Naive thymus-derived CD4-positive, alpha-beta T cell (primary cell): ENCODE results near the gene MRPS9. TPM values are rescaled to one million over a fixed set of nuclear protein-coding genes. Genes with fewer than 3 reads are reported as not detected.

ENCODE experiments used
- ATAC-seq: fragments of 150-1000 bp; cut with Tn5 transposase; 2 replicates; pipeline ENCODE4 v1.10.0; 2021; ENCODE audit warnings: mild to moderate bottlenecking, moderate library complexity
- CTCF ChIA-PET: fragments of 350-600 bp; sonication (Branson Sonifier 250); formaldehyde crosslinking; loops from one replicate; lab custom pipeline; 2021; ENCODE audit warnings: antibody characterized with exemption; lab: Charles Lee
- POLR2A ChIA-PET: fragments of 350-600 bp; sonication (Branson Sonifier 250); formaldehyde crosslinking; loops from one replicate; lab custom pipeline; 2021; ENCODE audit warnings: antibody characterized with exemption, inconsistent platforms; lab: Charles Lee
- DNase-seq, 9 donors: peaks; one replicate each; pipeline versions ENCODE4 v3.0.0 to v3.0.0-alpha.2; 2020 to 2022; ENCODE audit warnings: mixed read lengths in 1 of 9
- H3K27ac ChIP-seq: one replicate; pipeline ENCODE4 v1.7.0; 2013; ENCODE audit warnings: mild to moderate bottlenecking, low read depth, low read length, moderate library complexity
- H3K27me3 ChIP-seq, 2 donors: one replicate each; pipeline ENCODE4 v1.7.0; 2013; ENCODE audit warnings: low read length in 2 of 2, mild to moderate bottlenecking in 2 of 2, moderate library complexity in 2 of 2; ENCODE audit not compliant: control insufficient read depth in 2 of 2, insufficient read depth in 2 of 2
- H3K36me3 ChIP-seq, 3 experiments: 1 replicate in 2 of 3; 2 replicates in 1 of 3; pipeline ENCODE4 v1.7.0; 2013; ENCODE audit warnings: low read length in 3 of 3, mild to moderate bottlenecking in 3 of 3, moderate library complexity in 1 of 3; ENCODE audit not compliant: insufficient read depth in 3 of 3, control insufficient read depth in 2 of 3
- H3K4me1 ChIP-seq, 2 donors: one replicate each; pipeline ENCODE4 v1.7.0; 2013; ENCODE audit warnings: low read length in 2 of 2, mild to moderate bottlenecking in 2 of 2, moderate library complexity in 1 of 2; ENCODE audit not compliant: control insufficient read depth in 2 of 2, insufficient read depth in 2 of 2
- H3K4me3 ChIP-seq: 2 replicates; pipeline ENCODE4 v1.7.0; 2013; ENCODE audit warnings: mild to moderate bottlenecking, low read length
- H3K9me3 ChIP-seq, 3 experiments: 1 replicate in 2 of 3; 2 replicates in 1 of 3; pipeline ENCODE4 v1.7.0; 2013; ENCODE audit warnings: low read length in 3 of 3; ENCODE audit not compliant: control insufficient read depth in 2 of 3
- H3K27ac Mint-ChIP-seq, 9 donors: one replicate each; pipeline ENCODE4 v1.8.0; 2020 to 2022; ENCODE audit warnings: mixed read lengths in 9 of 9, mild to moderate bottlenecking in 8 of 9, moderate library complexity in 5 of 9, inconsistent platforms in 2 of 9
- H3K27me3 Mint-ChIP-seq, 5 donors: one replicate each; pipeline ENCODE4 v1.8.0; 2021 to 2022; ENCODE audit warnings: mixed read lengths in 5 of 5, mild to moderate bottlenecking in 1 of 5
- H3K36me3 Mint-ChIP-seq, 5 donors: one replicate each; pipeline ENCODE4 v1.8.0; 2020 to 2022; ENCODE audit warnings: mixed read lengths in 5 of 5, mild to moderate bottlenecking in 3 of 5, inconsistent platforms in 1 of 5
- H3K4me1 Mint-ChIP-seq, 7 donors: one replicate each; pipeline ENCODE4 v1.8.0; 2020 to 2022; ENCODE audit warnings: mixed read lengths in 7 of 7, mild to moderate bottlenecking in 3 of 7, inconsistent platforms in 1 of 7
- H3K4me3 Mint-ChIP-seq, 10 donors: one replicate each; pipeline ENCODE4 v1.8.0; 2020 to 2022; ENCODE audit warnings: mild to moderate bottlenecking in 10 of 10, mixed read lengths in 10 of 10, moderate library complexity in 6 of 10, inconsistent platforms in 2 of 10
- H3K9me3 Mint-ChIP-seq, 11 donors: one replicate each; pipeline ENCODE4 v1.8.0; 2020 to 2022; ENCODE audit warnings: mixed read lengths in 11 of 11, mild to moderate bottlenecking in 4 of 11, inconsistent platforms in 1 of 11, moderate library complexity in 1 of 11
- intact Hi-C, 2 donors: fragments of 100-400 bp; cut with micrococcal nuclease; formaldehyde crosslinking; loops; one replicate each; pipeline ENCODE4 v1.15.1; 2023
- polyA plus RNA-seq, 2 donors: library from polyadenylated mRNA; unstranded; fragments of 300-500 nt; fragmentation: Illumina TruSeq; gene quantifications; one replicate each; pipeline ENCODE4 v1.2.3, GENCODE V29; 2021
- total RNA-seq, 6 experiments: library from RNA in 5 of 6; stranded (reverse) in 5 of 6; gene quantifications; 1 replicate in 5 of 6; 2 replicates in 1 of 6; pipeline ENCODE4 v1.2.3 and lab custom pipeline; 2021 to 2026

Gene MRPS9
- total RNA-seq = 10 to 100 TPM; 12.5 to 23.6 (median 21.3) TPM
- polyA plus RNA-seq = 10 to 100 TPM; 28.9 to 40.3 TPM
- total RNA-seq (lab: John Stamatoyannopoulos, UW) = 23.4 reads per million, percentile 54 among the genes with 10 or more reads in this experiment

DNA sequence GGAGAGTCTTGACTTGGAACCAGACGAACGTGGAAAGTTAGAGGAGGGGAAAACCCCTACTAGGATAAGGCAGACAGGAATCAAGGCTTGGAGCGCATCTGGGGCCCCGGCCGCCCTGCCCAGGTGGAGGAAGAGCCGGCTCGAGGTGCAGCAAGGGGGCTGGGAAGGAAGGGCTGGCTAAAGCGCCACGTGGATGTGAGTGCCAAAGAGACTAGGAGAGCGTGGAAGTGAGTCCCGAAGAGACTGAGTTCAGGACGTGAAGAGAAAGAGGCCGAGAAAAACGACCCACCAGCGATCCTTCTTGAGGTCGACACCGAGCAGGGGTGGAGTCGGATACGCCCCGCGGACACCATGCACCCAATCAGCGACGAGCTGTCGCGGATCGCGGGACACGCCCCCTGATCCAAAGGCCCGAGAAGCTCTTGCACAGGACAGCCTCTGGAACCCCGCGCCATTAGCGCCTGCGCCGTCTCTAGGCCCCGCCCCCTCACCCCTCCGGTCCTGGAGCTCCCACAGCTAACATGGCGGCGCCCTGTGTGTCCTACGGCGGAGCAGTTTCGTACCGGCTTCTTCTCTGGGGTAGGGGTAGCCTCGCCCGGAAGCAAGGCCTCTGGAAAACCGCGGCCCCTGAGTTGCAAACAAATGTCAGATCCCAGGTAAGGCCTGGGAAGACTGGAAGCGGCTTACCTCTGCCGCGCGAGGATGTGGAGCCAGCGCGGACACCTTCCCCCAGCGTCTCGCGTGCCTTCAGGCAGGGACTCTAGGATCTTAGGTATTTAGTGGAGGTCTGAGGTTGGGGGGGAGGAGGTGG lies at the start of gene MRPS9:
MRPS9 (plus strand) TSS at position 498 of the 811 bp plus-strand sequence; CDS start at position 522, 24 bp downstream.
- H3K9me3 Mint-ChIP-seq = no peaks in the 10 kb centered on the region
- H3K36me3 Mint-ChIP-seq = peaks cover 0 to 4% (median 0%) of the 10 kb centered on the region in 5 donors
- H3K4me3 Mint-ChIP-seq = peak within 1 kb of the TSS; percentile 89 to 100 (median 99)
- ChIA-PET POLR2A (no interaction called here), CTCF (interaction anchor here (0.6 kb wide), 1 partner anchor 810 kb away, joined by 3 read pairs; no protein-coding TSS in a partner anchor)
- peaks cover 0 to 4% (median 0%) of the 10 kb centered on the region in 3 experiments for H3K36me3 ChIP-seq
- peak within 1 kb of the TSS; percentile 84 to 98 (median 94) for H3K27ac Mint-ChIP-seq
- no peaks in the 10 kb centered on the region for H3K27me3 ChIP-seq
- DNase-seq (peak; percentile 94 to 97 (median 95)), ATAC-seq (peak; percentile 99)
- intact Hi-C loops = loop anchor here (1.0 to 5.0 kb wide), 5 partner anchors 105 to 1157 kb away; partner anchors contain the start of genes C2orf49 (in 2 of the 2) and UXS1 (in 2 of the 2)
- H3K4me1 Mint-ChIP-seq = peaks cover 23 to 66% (median 42%) of the 10 kb centered on the region in 7 donors
- H3K9me3 ChIP-seq = no peaks in the 10 kb centered on the region
- peak within 1 kb of the TSS; percentile 65 for H3K4me3 ChIP-seq
- H3K27ac ChIP-seq = peak within 1 kb of the TSS; percentile 85
- peaks cover 4 to 12% of the 10 kb centered on the region in 2 donors for H3K4me1 ChIP-seq
- no peaks in the 10 kb centered on the region for H3K27me3 Mint-ChIP-seq

DNA sequence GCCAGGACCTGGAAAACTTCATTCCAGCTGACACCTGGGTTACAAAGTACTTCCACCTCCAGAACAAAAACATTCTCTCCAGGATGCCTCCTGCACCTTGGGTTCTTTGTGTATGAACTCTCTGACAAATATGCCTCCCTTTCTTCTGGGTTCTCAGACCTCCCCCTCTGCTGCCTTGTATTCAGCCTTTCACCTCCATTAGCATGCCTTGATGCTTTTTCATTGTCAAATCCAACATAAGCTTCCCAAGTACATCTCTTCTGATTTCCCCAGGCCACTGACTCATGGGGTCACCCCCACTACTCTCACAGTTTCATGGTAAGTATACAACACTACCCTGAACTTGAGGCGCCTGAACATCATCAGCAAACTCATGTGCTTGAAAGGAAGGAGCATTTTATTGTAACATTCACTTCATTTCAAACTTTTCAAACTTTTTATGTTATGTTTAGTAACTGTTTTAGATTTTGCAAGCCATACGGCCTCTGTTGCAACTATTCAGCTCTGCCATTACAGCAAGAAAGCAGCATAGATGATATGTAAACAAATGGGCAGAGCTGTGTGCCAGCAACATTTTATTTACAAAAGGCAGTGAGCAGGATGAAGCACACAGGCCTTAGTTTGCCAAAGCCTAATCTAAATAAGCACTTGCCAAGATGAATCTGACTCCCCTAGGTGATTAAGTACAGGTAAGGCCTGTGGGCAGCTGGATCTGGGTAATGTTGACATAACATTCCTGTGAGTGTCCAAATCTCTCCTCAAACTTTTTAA lies 32.5 kb upstream of the MRPS9 start:
- peaks cover 0 to 4% (median 0%) of the 10 kb centered on the region in 7 donors for H3K4me1 Mint-ChIP-seq
- no peak for DNase-seq
- H3K27me3 Mint-ChIP-seq = peaks cover 6 to 29% (median 23%) of the 10 kb centered on the region in 5 donors
- no peak overlapping the region for H3K27ac Mint-ChIP-seq
- no peak for ATAC-seq
- no peaks in the 10 kb centered on the region for H3K4me1 ChIP-seq
- H3K27ac ChIP-seq = no peak overlapping the region
- H3K36me3 Mint-ChIP-seq = peaks cover 0 to 8% (median 4%) of the 10 kb centered on the region in 5 donors
- POLR2A ChIA-PET = no interaction called here
- peaks cover 0 to 7% (median 0%) of the 10 kb centered on the region in 3 experiments for H3K9me3 ChIP-seq
- H3K36me3 ChIP-seq = no peaks in the 10 kb centered on the region
- intact Hi-C loops = no loop called here
- no peak overlapping the region for H3K4me3 ChIP-seq
- H3K27me3 ChIP-seq = no peaks in the 10 kb centered on the region
- CTCF ChIA-PET = no interaction called here
- H3K9me3 Mint-ChIP-seq = peaks cover 3 to 26% (median 18%) of the 10 kb centered on the region in 11 donors
- no peak overlapping the region for H3K4me3 Mint-ChIP-seq

DNA sequence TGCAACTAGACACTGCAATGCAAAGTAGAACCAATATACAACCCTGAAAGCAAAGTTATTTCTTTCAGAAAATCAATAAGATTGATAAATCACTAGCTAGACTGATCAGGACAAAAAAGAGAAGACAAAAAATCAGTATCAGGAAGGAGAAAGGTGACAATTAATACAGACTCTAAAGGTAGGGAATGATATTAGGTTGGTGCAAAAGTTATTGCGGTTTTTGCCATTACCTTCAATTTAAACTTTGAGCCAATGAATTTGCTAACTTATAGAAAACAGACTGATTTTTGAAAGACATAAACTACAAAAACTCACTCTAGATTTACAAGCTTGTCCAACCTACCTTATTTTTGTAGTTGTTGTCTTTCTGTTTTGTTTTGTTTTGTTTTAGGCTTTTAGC lies 30.5 kb upstream of the MRPS9 start:
- no peak overlapping the region for H3K4me3 ChIP-seq
- CTCF ChIA-PET = no interaction called here
- peaks cover 3 to 32% (median 18%) of the 10 kb centered on the region in 11 donors for H3K9me3 Mint-ChIP-seq
- H3K36me3 Mint-ChIP-seq = peaks cover 0 to 8% (median 4%) of the 10 kb centered on the region in 5 donors
- intact Hi-C loops = no loop called here
- no peaks in the 10 kb centered on the region for H3K27me3 ChIP-seq
- DNase-seq (no peak), ATAC-seq (no peak)
- H3K36me3 ChIP-seq = no peaks in the 10 kb centered on the region
- no peaks in the 10 kb centered on the region for H3K4me1 ChIP-seq
- no peak overlapping the region for H3K27ac ChIP-seq
- H3K27ac Mint-ChIP-seq = no peak overlapping the region
- H3K4me3 Mint-ChIP-seq = no peak overlapping the region
- POLR2A ChIA-PET = no interaction called here
- peaks cover 0 to 7% (median 0%) of the 10 kb centered on the region in 3 experiments for H3K9me3 ChIP-seq
- peaks cover 6 to 34% (median 20%) of the 10 kb centered on the region in 5 donors for H3K27me3 Mint-ChIP-seq
- peaks cover 0 to 4% (median 0%) of the 10 kb centered on the region in 7 donors for H3K4me1 Mint-ChIP-seq

DNA sequence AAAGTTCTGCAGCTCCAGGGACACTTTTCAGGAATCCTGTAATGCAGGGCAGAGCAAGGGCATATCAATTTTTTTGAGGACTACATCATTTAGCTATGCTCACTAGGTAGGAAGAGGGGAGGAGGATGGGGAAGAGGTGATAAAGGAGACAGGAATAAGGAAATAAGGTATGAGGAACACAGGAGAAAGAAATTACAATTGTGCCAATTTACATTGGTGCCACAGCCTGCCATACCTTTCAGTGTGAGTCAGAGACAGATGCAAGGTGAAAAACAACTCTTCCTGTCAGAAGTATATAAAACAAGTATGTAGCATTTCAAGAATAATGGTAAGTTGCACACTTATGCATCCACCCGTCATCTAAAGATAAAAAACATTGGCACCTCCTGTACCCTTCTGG lies 5.4 kb upstream of the MRPS9 start:
- no peak for ATAC-seq
- intact Hi-C loops = no loop called here
- H3K4me1 Mint-ChIP-seq = peaks cover 6 to 15% (median 12%) of the 10 kb centered on the region in 7 donors

DNA sequence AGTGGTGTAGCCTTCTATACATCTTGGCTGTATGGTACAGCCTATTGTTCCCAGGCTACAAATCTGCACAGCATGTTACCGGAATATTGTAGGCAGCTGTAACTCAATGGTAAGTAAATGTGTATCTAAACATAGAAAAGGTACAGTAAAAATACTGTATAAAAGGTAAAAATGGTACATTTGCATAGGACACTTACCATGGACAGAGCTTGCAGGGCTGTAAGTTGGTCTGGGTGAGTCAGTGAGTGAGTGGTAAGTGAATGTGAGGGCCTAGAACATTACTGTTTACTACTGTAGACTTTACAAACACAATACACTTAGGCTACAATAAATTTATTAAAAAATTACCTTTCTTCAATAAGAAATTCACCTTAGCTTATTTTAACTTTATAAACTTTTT lies 3.7 kb upstream of the MRPS9 start:
- no peak for ATAC-seq
- DNase-seq = no peak
- Histone ChIP-seq H3K4me1 (peaks cover 4 to 6% of the 10 kb centered on the region in 2 donors), H3K27me3 (no peaks in the 10 kb centered on the region), H3K9me3 (no peaks in the 10 kb centered on the region), H3K36me3 (peaks cover 0 to 4% (median 0%) of the 10 kb centered on the region in 3 experiments), H3K27ac (no peak overlapping the region), H3K4me3 (no peak overlapping the region)
- POLR2A ChIA-PET = no interaction called here
- Mint-ChIP-seq H3K4me3 (no peak overlapping the region), H3K9me3 (no peaks in the 10 kb centered on the region), H3K36me3 (peaks cover 0 to 5% (median 0%) of the 10 kb centered on the region in 5 donors), H3K4me1 (peaks cover 16 to 32% (median 22%) of the 10 kb centered on the region in 7 donors), H3K27me3 (peaks cover 0 to 2% (median 0%) of the 10 kb centered on the region in 5 donors), H3K27ac (no peak overlapping the region)
- intact Hi-C loops = no loop called here
- CTCF ChIA-PET = no interaction called here

More for the DNA sequence above, 5.4 kb upstream of the MRPS9 start:
- H3K9me3 ChIP-seq = no peaks in the 10 kb centered on the region
- Mint-ChIP-seq H3K36me3 (peaks cover 0 to 5% (median 0%) of the 10 kb centered on the region in 5 donors), H3K27ac (no peak overlapping the region), H3K4me3 (no peak overlapping the region), H3K27me3 (peaks cover 0 to 4% (median 0%) of the 10 kb centered on the region in 5 donors), H3K9me3 (peaks cover 0 to 2% (median 0%) of the 10 kb centered on the region in 11 donors)
- H3K27ac ChIP-seq = no peak overlapping the region
- DNase-seq = no peak
- H3K4me3 ChIP-seq = no peak overlapping the region
- ChIA-PET CTCF (no interaction called here), POLR2A (no interaction called here)
- no peaks in the 10 kb centered on the region for H3K27me3 ChIP-seq
- H3K4me1 ChIP-seq = no peaks in the 10 kb centered on the region
- H3K36me3 ChIP-seq = no peaks in the 10 kb centered on the region
